Glutamatergic neuron (in vitro differentiated cells): ENCODE data around the gene PIK3CG. TPM values are rescaled to one million over a fixed set of nuclear protein-coding genes. Genes with fewer than 3 reads are reported as not detected.
"Not testable (repeated sequence)": the region's sequence is repeated elsewhere in the genome, so short reads cannot be mapped to it uniquely, and the experiment has no call there.

ENCODE experiments used
- DNase-seq: peaks from one replicate; pipeline ENCODE4 v3.0.0; 2022
- H3K27ac Mint-ChIP-seq: one replicate; pipeline ENCODE4 v1.8.0; 2020; ENCODE audit warnings: mild to moderate bottlenecking, mixed read lengths, inconsistent platforms; ENCODE audit not compliant: unreplicated experiment
- H3K27me3 Mint-ChIP-seq: one replicate; pipeline ENCODE4 v1.8.0; 2020; ENCODE audit warnings: mild to moderate bottlenecking, moderate library complexity, mixed read lengths, inconsistent platforms; ENCODE audit not compliant: unreplicated experiment
- H3K36me3 Mint-ChIP-seq: one replicate; pipeline ENCODE4 v1.8.0; 2020; ENCODE audit warnings: mild to moderate bottlenecking, mixed read lengths, inconsistent platforms; ENCODE audit not compliant: unreplicated experiment
- H3K4me1 Mint-ChIP-seq: one replicate; pipeline ENCODE4 v1.8.0; 2020; ENCODE audit warnings: mild to moderate bottlenecking, low read depth, mixed read lengths, inconsistent platforms; ENCODE audit not compliant: unreplicated experiment
- H3K4me3 Mint-ChIP-seq: one replicate; pipeline ENCODE4 v1.8.0; 2020; ENCODE audit warnings: mild to moderate bottlenecking, mixed read lengths, inconsistent platforms; ENCODE audit not compliant: unreplicated experiment
- H3K9me3 Mint-ChIP-seq: one replicate; pipeline ENCODE4 v1.8.0; 2020; ENCODE audit warnings: mild to moderate bottlenecking, moderate library complexity, mixed read lengths, inconsistent platforms; ENCODE audit not compliant: unreplicated experiment
- CTCF ChIP-seq: fragments of 200-600 bp; sonication (generic); IDR thresholded peaks from one replicate; pipeline ENCODE4 v1.5.0; 2021; ENCODE audit not compliant: partially characterized antibody, unreplicated experiment
- total RNA-seq: library from RNA; stranded (reverse); fragmentation: NEBNext Ultra II Directional; extraction: Animal tissue kit (Norgen Biotek cat#: 25700); gene quantifications from one replicate; pipeline ENCODE4 v1.2.1, GENCODE V29; 2021; ENCODE audit not compliant: unreplicated experiment

PIK3CG gene
- total RNA-seq, 1 donor from 2014 or later = not detected

DNA sequence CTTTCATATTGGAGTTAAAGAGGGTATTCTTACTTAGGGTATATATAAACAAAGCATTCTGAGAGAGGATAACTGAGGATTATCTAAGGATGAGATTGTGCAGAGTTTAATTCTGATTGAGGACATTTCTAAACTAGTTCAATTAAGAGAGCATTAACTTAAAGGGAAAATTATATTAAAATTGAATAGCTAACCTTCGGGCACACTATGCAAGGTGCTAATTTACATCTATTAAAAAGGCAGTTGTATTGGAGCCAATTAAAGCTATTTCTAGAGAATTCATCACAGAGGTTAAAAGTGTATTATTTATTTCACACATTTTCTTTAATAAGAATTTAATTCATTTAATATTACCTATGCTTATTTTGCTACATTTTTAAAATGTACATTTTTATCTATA lies 17.0 kb upstream of the PIK3CG start:
- TF ChIP-seq CTCF = no peak
- DNase-seq = no peak
- Mint-ChIP-seq H3K36me3 (no peaks in the 10 kb centered on the region), H3K9me3 (peaks cover 1% of the 10 kb centered on the region), H3K27me3 (no peaks in the 10 kb centered on the region), H3K4me3 (no peak overlapping the region), H3K27ac (no peak overlapping the region), H3K4me1 (no peaks in the 10 kb centered on the region)

DNA sequence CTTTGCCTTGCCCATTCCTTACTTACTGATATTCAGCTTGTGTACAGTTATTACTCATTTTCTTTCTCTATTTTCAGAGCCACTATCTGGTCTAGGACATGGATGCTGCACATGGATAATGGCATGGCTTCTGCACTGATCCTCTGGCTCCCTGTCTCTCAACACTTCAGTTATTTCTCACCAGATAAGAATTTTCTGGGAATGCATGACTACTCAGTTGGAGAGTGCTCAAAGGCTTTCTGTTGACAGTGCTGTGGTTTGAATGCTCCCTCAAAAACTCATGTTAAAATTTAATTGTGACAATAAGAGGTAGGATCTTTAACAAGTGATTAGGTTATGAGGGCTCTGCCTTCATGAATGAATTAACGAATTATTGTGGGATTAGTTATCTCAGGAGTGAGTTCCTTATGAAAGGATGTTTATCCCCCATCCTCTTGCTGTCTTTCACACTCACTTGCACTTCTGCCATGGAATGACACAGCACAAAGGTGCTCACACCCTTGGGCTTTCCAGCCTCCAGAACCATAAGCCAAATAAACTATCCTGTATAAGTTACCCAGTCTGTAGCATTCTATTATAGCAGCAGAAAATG lies 16.1 kb upstream of the PIK3CG start:
- no peak for TF ChIP-seq CTCF
- no peak for DNase-seq
- Mint-ChIP-seq H3K27ac (no peak overlapping the region), H3K36me3 (no peaks in the 10 kb centered on the region), H3K4me3 (no peak overlapping the region), H3K27me3 (no peaks in the 10 kb centered on the region), H3K4me1 (no peaks in the 10 kb centered on the region), H3K9me3 (no peaks in the 10 kb centered on the region)

DNA sequence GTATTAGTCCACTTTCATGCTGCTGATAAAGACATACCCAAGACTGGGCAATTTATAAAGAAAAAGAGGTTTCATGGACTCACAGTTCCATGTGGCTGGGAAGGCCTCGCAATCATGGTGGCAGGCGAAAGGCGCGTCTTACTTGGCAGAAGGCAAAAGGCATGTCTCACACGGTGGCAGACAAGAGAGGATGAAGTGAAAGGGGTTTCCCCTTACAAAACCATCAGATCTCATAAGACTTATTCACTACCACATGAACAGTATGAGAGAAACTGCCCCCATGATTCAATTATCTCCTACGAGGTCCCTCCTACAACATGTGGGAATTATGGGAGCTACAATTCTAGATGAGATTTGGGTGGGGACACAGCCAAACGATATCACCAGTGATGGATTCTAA lies 13.4 kb upstream of the PIK3CG start:
- not testable (repeated sequence) for H3K4me1 Mint-ChIP-seq, H3K27ac Mint-ChIP-seq, H3K9me3 Mint-ChIP-seq, H3K27me3 Mint-ChIP-seq, H3K36me3 Mint-ChIP-seq, H3K4me3 Mint-ChIP-seq, DNase-seq

GRCh38 chr7:106853250-106853908 lies 11.7 kb upstream of the PIK3CG start:
- no peak for TF ChIP-seq CTCF
- Mint-ChIP-seq H3K27me3 (no peaks in the 10 kb centered on the region), H3K4me3 (no peak overlapping the region), H3K27ac (no peak overlapping the region), H3K4me1 (no peaks in the 10 kb centered on the region), H3K36me3 (no peaks in the 10 kb centered on the region), H3K9me3 (peaks cover 2% of the 10 kb centered on the region)
- DNase-seq = no peak

DNA sequence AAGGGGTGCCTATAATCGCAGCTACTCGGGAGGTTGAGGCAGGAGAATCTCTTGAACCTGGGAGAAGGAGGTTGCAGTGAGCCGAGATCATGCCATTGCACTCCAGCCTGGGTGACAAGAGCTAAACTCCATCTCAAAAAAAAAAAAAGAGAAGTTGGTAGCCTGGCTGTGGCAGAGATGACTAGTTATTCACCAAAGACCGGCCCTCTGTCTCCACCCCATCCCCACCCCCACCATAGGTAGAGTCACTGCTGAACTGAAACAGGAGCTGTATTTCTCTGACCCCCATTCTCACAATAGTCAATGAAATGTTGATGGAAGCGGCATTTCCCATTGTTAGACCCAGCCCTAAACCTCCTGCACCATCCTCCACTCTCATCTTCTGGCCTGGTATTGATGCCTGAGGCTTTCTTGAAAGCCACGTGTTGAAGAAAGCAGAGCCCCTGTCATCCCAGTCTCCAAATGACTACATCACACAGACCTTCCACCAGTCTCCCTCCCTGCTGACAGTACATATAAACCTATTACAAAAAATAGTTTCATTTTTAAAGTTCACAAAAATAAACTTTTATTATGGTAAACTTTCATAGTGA lies 9.4 kb upstream of the PIK3CG start:
- Mint-ChIP-seq H3K27me3 (no peaks in the 10 kb centered on the region), H3K36me3 (no peaks in the 10 kb centered on the region), H3K27ac (no peak overlapping the region), H3K4me1 (no peaks in the 10 kb centered on the region), H3K4me3 (no peak overlapping the region), H3K9me3 (peaks cover 2% of the 10 kb centered on the region)
- no peak for DNase-seq
- no peak for TF ChIP-seq CTCF
